HCT116 (cell line): ENCODE results near the gene HCRTR2. TPM values are rescaled to one million over a fixed set of nuclear protein-coding genes. Genes with fewer than 3 reads are reported as not detected.

Experiments used
- ATAC-seq: fragments of 200-7000 bp; cut with Tn5 transposase; 2 replicates; pipeline ENCODE4 v1.9.1; 2020; ENCODE audit warnings: mild to moderate bottlenecking, moderate library complexity
- BruUV-seq: library from RNA; stranded (reverse); fragments of 400-500 nt; replicated peaks from 2 replicates; lab custom pipeline; 2021; lab: Mats Ljungman, UMichigan
- CTCF ChIA-PET: fragments of 300-600 bp; sonication (Branson Sonifier 250); formaldehyde crosslinking; loops from one replicate; lab custom pipeline; 2021; ENCODE audit warnings: antibody characterized with exemption; lab: Charles Lee
- POLR2A ChIA-PET: fragments of 300-600, 350-600 bp; sonication (Branson Sonifier 250); formaldehyde crosslinking; loops from one replicate; lab custom pipeline; 2021; ENCODE audit warnings: antibody characterized with exemption; lab: Charles Lee
- RAD21 ChIA-PET, 2 experiments: fragments of 300-600 bp; sonication (Branson Sonifier 250); formaldehyde crosslinking; loops; one replicate each; lab custom pipeline; 2023; ENCODE audit warnings: low total read pairs in 2 of 2; ENCODE audit not compliant: uncharacterized antibody in 2 of 2, unreplicated experiment in 2 of 2, low non-redundant PET in 1 of 2; lab: Charles Lee
- DNase-seq: peaks from one replicate; pipeline ENCODE4 v3.0.0-alpha.2; 2010; ENCODE audit warnings: low read depth, low spot score
- H2AFZ ChIP-seq: fragments of 200-600 bp; shearing (Covaris generic), sonication (generic); 2 replicates; pipeline ENCODE4 v1.6.1; 2017; ENCODE audit warnings: low read depth, mixed run types, mixed read lengths, antibody characterized with exemption, low read length; ENCODE audit not compliant: poor library complexity, severe bottlenecking
- H3K27ac ChIP-seq: 2 replicates; pipeline ENCODE4 v1.5.1; 2012; ENCODE audit warnings: low read depth, low read length
- H3K27me3 ChIP-seq: fragments of 200-600 bp; sonication (generic); 2 replicates; pipeline ENCODE4 v1.6.1; 2016; ENCODE audit warnings: mixed run types, low read length, mixed read lengths; ENCODE audit not compliant: insufficient read depth
- H3K36me3 ChIP-seq, 2 experiments: fragments of 200-500 bp in 1 of 2; fragments of 200-600 bp in 1 of 2; sonication (Bioruptor generic) in 1 of 2; sonication (generic) in 1 of 2; 2 replicates each; pipeline versions ENCODE4 v1.5.1 to v1.6.1; 2014 to 2016; ENCODE audit warnings: low read length in 2 of 2, inconsistent platforms in 1 of 2, mixed read lengths in 1 of 2, mixed run types in 1 of 2; ENCODE audit not compliant: insufficient read depth in 2 of 2, control insufficient read depth in 1 of 2
- H3K4me1 ChIP-seq, 2 experiments: fragments of 200-600 bp in 1 of 2; sonication (generic) in 1 of 2; 2 replicates each; pipeline versions ENCODE4 v1.5.1 to v1.6.1; 2012 to 2017; ENCODE audit warnings: low read length in 2 of 2, inconsistent platforms in 1 of 2, mild to moderate bottlenecking in 1 of 2, mixed read lengths in 1 of 2, mixed run types in 1 of 2, moderate library complexity in 1 of 2; ENCODE audit not compliant: insufficient read depth in 2 of 2, control insufficient read depth in 1 of 2
- H3K4me2 ChIP-seq: fragments of 200-600 bp; sonication (generic); 2 replicates; pipeline ENCODE4 v1.6.1; 2017; ENCODE audit warnings: mixed run types, low read length, mixed read lengths
- H3K4me3 ChIP-seq, 2 experiments: fragments of 200-600 bp in 1 of 2; sonication (generic) in 1 of 2; replicated peaks in 1 of 2; 2 replicates each; pipeline ENCODE4 v1.5.1; 2011 to 2016; ENCODE audit warnings: low read length in 2 of 2, control low read depth in 1 of 2, low read depth in 1 of 2, mild to moderate bottlenecking in 1 of 2, mixed read lengths in 1 of 2, mixed run types in 1 of 2
- H3K79me2 ChIP-seq: fragments of 200-600 bp; sonication (generic); 2 replicates; pipeline ENCODE4 v1.6.1; 2017; ENCODE audit warnings: mild to moderate bottlenecking, mixed run types, low read length, moderate library complexity, mixed read lengths; ENCODE audit not compliant: insufficient read depth
- H3K9ac ChIP-seq: fragments of 200-600 bp; sonication (generic); 2 replicates; pipeline ENCODE4 v1.6.1; 2016; ENCODE audit warnings: low read length, mixed read lengths
- H3K9me2 ChIP-seq: fragments of 200-600 bp; sonication (generic), shearing (Covaris generic); 2 replicates; pipeline ENCODE4 v1.6.1; 2017; ENCODE audit warnings: mixed run types, mild to moderate bottlenecking, moderate library complexity; ENCODE audit not compliant: insufficient read depth
- H3K9me3 ChIP-seq, 2 experiments: fragments of 200-500 bp in 1 of 2; fragments of 200-600 bp in 1 of 2; sonication (Bioruptor generic) in 1 of 2; sonication (generic) in 1 of 2; 2 replicates each; pipeline ENCODE4 v1.6.1; 2014 to 2017; ENCODE audit warnings: low read length in 2 of 2, mixed read lengths in 2 of 2, inconsistent platforms in 1 of 2, low read depth in 1 of 2, mild to moderate bottlenecking in 1 of 2, mixed run types in 1 of 2, moderate library complexity in 1 of 2; ENCODE audit not compliant: control insufficient read depth in 1 of 2, insufficient read depth in 1 of 2
- H4K20me1 ChIP-seq: fragments of 200-600 bp; sonication (generic), shearing (Covaris generic); 2 replicates; pipeline ENCODE4 v1.6.1; 2017; ENCODE audit warnings: mixed run types, mild to moderate bottlenecking, moderate library complexity; ENCODE audit not compliant: insufficient read depth
- CBX3 ChIP-seq: IDR thresholded peaks from 2 replicates; pipeline ENCODE4 v1.6.1; 2012; ENCODE audit warnings: low read depth
- CEBPB ChIP-seq: IDR thresholded peaks from 2 replicates; pipeline ENCODE4 v1.6.1; 2012; ENCODE audit warnings: low read depth
- EGR1 ChIP-seq: IDR thresholded peaks from 2 replicates; pipeline ENCODE4 v1.6.1; 2012; ENCODE audit warnings: low read depth
- EZH2 ChIP-seq: fragments of 200-600 bp; sonication (generic); IDR thresholded peaks from 2 replicates; pipeline ENCODE4 v1.6.1; 2017; ENCODE audit warnings: antibody characterized with exemption, mixed run types
- EZH2phosphoT487 ChIP-seq: fragments of 200-600 bp; IDR thresholded peaks from 2 replicates; pipeline ENCODE4 v1.6.1; 2018; ENCODE audit warnings: antibody characterized with exemption, borderline replicate concordance
- FOSL1 ChIP-seq: IDR thresholded peaks from 2 replicates; pipeline ENCODE4 v1.6.1; 2012; ENCODE audit warnings: low read depth
- JUND ChIP-seq: IDR thresholded peaks from 2 replicates; pipeline ENCODE4 v1.6.1; 2012
- POLR2A ChIP-seq: IDR thresholded peaks from 2 replicates; pipeline ENCODE4 v1.7.0; 2011; ENCODE audit warnings: borderline replicate concordance; ENCODE audit not compliant: insufficient read depth, insufficient read length; ENCODE audit errors: extremely low read depth
- POLR2AphosphoS5 ChIP-seq: IDR thresholded peaks from 2 replicates; pipeline ENCODE4 v1.6.1; 2011; ENCODE audit warnings: mild to moderate bottlenecking, low read depth, low read length, moderate library complexity
- RAD21 ChIP-seq: IDR thresholded peaks from 2 replicates; pipeline ENCODE4 v1.6.1; 2012; ENCODE audit warnings: low read depth, mild to moderate bottlenecking
- SIN3A ChIP-seq: IDR thresholded peaks from 2 replicates; pipeline ENCODE4 v1.6.1; 2012; ENCODE audit warnings: low read depth
- SP1 ChIP-seq: IDR thresholded peaks from 2 replicates; pipeline ENCODE4 v1.6.1; 2012; ENCODE audit warnings: low read depth
- SRF ChIP-seq: IDR thresholded peaks from 2 replicates; pipeline ENCODE4 v1.6.1; 2012; ENCODE audit warnings: low read depth
- TCF7L2 ChIP-seq: IDR thresholded peaks from 2 replicates; pipeline ENCODE4 v1.7.0; 2011; ENCODE audit warnings: borderline replicate concordance, inconsistent platforms; ENCODE audit not compliant: insufficient read depth, insufficient read length; ENCODE audit errors: extremely low read depth
- ZFX ChIP-seq: fragments of 450-650 bp; IDR thresholded peaks from 2 replicates; pipeline ENCODE4 v1.6.1; 2017
- ZNF274 ChIP-seq: fragments of 200-500 bp; sonication (Bioruptor generic); IDR thresholded peaks from 2 replicates; pipeline ENCODE4 v1.6.1; 2014; ENCODE audit warnings: mild to moderate bottlenecking, low read depth, low read length, inconsistent platforms
- intact Hi-C: fragments of 100-400 bp; cut with micrococcal nuclease; formaldehyde crosslinking; loops from 2 replicates; pipeline ENCODE4 v1.10.0; 2022
- total RNA-seq: library from RNA; stranded (reverse); gene quantifications from one replicate; pipeline ENCODE4 v1.2.1, GENCODE V29; 2021; ENCODE audit not compliant: unreplicated experiment
- TF ChIP-seq, protein P1 (sequence below): IDR thresholded peaks from 2 replicates; pipeline ENCODE4 v1.6.1; 2012
- TF ChIP-seq, protein P2 (sequence below): IDR thresholded peaks from 2 replicates; pipeline ENCODE4 v1.6.1; 2012; ENCODE audit warnings: low read depth
- TF ChIP-seq, protein P3 (sequence below): IDR thresholded peaks from 2 replicates; pipeline ENCODE4 v1.6.1; 2011; ENCODE audit warnings: mild to moderate bottlenecking, low read length, moderate library complexity; ENCODE audit not compliant: insufficient replicate concordance; ENCODE audit errors: extremely low read depth
- TF ChIP-seq, protein P4 (sequence below), 3 experiments: fragments of 200-600 bp in 1 of 3; sonication (generic) in 1 of 3; IDR thresholded peaks in 2 of 3; conservative IDR thresholded peaks in 1 of 3; 2 replicates each; pipeline ENCODE4 v1.5.1; 2012 to 2017; ENCODE audit warnings: low read depth in 2 of 3, low read length in 2 of 3, antibody characterized with exemption in 1 of 3, borderline replicate concordance in 1 of 3, control low read depth in 1 of 3, mild to moderate bottlenecking in 1 of 3, mixed read lengths in 1 of 3, mixed run types in 1 of 3, moderate library complexity in 1 of 3; ENCODE audit not compliant: insufficient read depth in 1 of 3

HCRTR2 gene
- total RNA-seq, 1 experiment from 2014 or later = not detected

DNA sequence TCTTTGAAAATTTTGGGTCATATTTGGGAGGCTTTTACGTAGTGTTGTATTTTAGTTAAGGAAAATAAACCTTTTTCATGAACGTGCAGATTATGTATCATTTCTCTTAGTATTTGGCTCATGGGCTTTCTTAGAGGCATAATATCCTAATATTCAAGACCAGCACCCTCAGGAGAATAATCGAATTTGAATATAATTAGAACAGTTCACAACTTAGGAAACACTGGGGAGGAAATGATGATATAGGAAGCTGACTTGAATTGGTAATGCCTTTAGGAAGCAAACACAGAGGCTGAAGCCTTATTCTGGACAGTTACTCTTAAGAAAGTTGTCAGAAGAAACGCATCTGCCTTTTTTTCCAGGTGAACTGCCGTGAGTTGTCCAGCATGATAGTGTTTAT, 152.9 kb downstream of the HCRTR2 start, which contains the start of gene GFRAL:
Gene GFRAL (plus strand): TSS at position 301 of the 400 bp plus-strand sequence. CDS start 86 bp downstream, at position 387.
- Histone ChIP-seq H3K9me3 (no peaks in the 10 kb centered on the region), H3K27ac (no peak within 1 kb of the TSS), H4K20me1 (no peaks in the 10 kb centered on the region; the same call in 1 of the 2 replicates), H3K4me3 (no peak within 1 kb of the TSS), H3K79me2 (no peaks in the 10 kb centered on the region), H3K9ac (no peak within 1 kb of the TSS), H3K4me1 (no peaks in the 10 kb centered on the region), H3K27me3 (peaks cover 42% of the 10 kb centered on the region), H3K36me3 (no peaks in the 10 kb centered on the region), H3K9me2 (no peaks in the 10 kb centered on the region), H2AFZ (no peak within 1 kb of the TSS), H3K4me2 (no peak within 1 kb of the TSS)
- no TSS peak for BruUV-seq
- intact Hi-C loops = no loop called here
- POLR2A ChIA-PET = no interaction called here
- CTCF ChIA-PET = no interaction called here
- DNase-seq (no peak), ATAC-seq (no peak)
- TF ChIP-seq, protein P1, sequence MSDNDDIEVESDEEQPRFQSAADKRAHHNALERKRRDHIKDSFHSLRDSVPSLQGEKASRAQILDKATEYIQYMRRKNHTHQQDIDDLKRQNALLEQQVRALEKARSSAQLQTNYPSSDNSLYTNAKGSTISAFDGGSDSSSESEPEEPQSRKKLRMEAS = no peak
- TF ChIP-seq SP1 = no peak
- no peak for TF ChIP-seq EGR1
- TF ChIP-seq CEBPB = no peak
- TF ChIP-seq POLR2AphosphoS5 = no peak
- TF ChIP-seq ZFX = no peak
- TF ChIP-seq, protein P2, sequence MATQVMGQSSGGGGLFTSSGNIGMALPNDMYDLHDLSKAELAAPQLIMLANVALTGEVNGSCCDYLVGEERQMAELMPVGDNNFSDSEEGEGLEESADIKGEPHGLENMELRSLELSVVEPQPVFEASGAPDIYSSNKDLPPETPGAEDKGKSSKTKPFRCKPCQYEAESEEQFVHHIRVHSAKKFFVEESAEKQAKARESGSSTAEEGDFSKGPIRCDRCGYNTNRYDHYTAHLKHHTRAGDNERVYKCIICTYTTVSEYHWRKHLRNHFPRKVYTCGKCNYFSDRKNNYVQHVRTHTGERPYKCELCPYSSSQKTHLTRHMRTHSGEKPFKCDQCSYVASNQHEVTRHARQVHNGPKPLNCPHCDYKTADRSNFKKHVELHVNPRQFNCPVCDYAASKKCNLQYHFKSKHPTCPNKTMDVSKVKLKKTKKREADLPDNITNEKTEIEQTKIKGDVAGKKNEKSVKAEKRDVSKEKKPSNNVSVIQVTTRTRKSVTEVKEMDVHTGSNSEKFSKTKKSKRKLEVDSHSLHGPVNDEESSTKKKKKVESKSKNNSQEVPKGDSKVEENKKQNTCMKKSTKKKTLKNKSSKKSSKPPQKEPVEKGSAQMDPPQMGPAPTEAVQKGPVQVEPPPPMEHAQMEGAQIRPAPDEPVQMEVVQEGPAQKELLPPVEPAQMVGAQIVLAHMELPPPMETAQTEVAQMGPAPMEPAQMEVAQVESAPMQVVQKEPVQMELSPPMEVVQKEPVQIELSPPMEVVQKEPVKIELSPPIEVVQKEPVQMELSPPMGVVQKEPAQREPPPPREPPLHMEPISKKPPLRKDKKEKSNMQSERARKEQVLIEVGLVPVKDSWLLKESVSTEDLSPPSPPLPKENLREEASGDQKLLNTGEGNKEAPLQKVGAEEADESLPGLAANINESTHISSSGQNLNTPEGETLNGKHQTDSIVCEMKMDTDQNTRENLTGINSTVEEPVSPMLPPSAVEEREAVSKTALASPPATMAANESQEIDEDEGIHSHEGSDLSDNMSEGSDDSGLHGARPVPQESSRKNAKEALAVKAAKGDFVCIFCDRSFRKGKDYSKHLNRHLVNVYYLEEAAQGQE = no peak
- no peak for TF ChIP-seq CBX3
- TF ChIP-seq, protein P3, sequence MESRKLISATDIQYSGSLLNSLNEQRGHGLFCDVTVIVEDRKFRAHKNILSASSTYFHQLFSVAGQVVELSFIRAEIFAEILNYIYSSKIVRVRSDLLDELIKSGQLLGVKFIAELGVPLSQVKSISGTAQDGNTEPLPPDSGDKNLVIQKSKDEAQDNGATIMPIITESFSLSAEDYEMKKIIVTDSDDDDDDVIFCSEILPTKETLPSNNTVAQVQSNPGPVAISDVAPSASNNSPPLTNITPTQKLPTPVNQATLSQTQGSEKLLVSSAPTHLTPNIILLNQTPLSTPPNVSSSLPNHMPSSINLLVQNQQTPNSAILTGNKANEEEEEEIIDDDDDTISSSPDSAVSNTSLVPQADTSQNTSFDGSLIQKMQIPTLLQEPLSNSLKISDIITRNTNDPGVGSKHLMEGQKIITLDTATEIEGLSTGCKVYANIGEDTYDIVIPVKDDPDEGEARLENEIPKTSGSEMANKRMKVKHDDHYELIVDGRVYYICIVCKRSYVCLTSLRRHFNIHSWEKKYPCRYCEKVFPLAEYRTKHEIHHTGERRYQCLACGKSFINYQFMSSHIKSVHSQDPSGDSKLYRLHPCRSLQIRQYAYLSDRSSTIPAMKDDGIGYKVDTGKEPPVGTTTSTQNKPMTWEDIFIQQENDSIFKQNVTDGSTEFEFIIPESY = no peak
- TF ChIP-seq POLR2A = no peak
- no peak for TF ChIP-seq SRF
- TF ChIP-seq EZH2 = no peak
- TF ChIP-seq, protein P4, sequence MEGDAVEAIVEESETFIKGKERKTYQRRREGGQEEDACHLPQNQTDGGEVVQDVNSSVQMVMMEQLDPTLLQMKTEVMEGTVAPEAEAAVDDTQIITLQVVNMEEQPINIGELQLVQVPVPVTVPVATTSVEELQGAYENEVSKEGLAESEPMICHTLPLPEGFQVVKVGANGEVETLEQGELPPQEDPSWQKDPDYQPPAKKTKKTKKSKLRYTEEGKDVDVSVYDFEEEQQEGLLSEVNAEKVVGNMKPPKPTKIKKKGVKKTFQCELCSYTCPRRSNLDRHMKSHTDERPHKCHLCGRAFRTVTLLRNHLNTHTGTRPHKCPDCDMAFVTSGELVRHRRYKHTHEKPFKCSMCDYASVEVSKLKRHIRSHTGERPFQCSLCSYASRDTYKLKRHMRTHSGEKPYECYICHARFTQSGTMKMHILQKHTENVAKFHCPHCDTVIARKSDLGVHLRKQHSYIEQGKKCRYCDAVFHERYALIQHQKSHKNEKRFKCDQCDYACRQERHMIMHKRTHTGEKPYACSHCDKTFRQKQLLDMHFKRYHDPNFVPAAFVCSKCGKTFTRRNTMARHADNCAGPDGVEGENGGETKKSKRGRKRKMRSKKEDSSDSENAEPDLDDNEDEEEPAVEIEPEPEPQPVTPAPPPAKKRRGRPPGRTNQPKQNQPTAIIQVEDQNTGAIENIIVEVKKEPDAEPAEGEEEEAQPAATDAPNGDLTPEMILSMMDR (IDR thresholded peaks at IDR 0.05 in 2 of 3, conservative IDR thresholded peaks at IDR 0.05 in 1 of 3; ENCODE audit: borderline replicate concordance in 1 of 3, insufficient read depth in 1 of 3, low read depth in 2 of 3, low read length in 2 of 3) = no peak
- TF ChIP-seq SIN3A = no peak
- TF ChIP-seq TCF7L2 = no peak
- TF ChIP-seq RAD21 = no peak
- no peak for TF ChIP-seq FOSL1
- no peak for TF ChIP-seq ZNF274
- TF ChIP-seq EZH2phosphoT487 = no peak
- TF ChIP-seq JUND = no peak
- RAD21 ChIA-PET = no interaction called here
